GM18502 (cell line): ENCODE data around the gene CSPG4.
"Not testable (repeated sequence)": the region's sequence is repeated elsewhere in the genome, so short reads cannot be mapped to it uniquely, and the experiment has no call there.

Experiments used
- ATAC-seq: cut with Tn5 transposase; IDR thresholded peaks from one replicate; pipeline ENCODE4 v1.9.1; 2021; ENCODE audit warnings: mild to moderate bottlenecking; ENCODE audit not compliant: unreplicated experiment, poor library complexity

CSPG4 gene

DNA sequence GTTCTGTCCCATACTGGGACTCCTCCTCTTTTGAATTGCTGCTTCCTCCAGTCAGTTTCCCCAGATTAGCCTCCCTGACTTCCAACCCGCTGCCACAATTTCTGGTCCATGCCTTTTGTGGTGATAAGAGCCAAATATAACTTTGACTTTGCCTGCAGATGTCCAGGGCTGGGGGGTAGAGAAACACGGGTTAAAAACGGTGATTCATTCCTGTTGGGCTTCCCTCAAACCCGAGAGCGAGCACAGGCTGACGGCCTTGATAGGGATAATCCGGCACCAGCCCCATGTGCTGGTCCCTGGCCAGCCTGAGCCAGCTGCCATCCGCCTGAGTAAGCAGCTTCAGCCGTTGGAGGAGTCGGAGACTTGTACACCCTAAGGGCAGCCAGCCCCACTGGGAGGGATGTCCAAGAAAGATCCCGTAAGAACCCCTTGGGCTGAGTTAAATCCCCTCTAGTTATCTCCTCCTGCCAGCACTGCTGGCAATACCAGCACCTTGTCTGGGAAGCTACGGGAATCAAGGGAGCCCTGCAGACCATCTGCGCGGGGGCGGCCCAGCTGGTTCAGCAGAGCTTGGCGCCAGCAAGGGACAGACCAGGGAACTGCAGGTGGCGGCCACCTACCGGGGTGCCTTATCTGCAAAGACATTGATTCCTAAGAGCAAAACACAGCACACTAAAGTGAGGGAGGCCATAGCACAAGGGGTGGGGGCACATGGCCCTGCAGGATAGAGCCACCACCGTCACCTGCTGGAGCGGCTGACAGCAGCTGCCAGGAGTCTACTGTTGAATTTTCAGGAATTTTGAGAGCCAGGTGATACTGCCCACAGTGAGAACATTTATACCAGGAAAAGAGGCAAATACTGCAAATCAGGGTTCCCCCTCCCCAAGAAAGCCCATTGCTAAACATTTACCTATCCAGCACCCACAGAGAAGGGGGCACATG is 18.1 kb downstream of the CSPG4 start:
- no peak for ATAC-seq

DNA sequence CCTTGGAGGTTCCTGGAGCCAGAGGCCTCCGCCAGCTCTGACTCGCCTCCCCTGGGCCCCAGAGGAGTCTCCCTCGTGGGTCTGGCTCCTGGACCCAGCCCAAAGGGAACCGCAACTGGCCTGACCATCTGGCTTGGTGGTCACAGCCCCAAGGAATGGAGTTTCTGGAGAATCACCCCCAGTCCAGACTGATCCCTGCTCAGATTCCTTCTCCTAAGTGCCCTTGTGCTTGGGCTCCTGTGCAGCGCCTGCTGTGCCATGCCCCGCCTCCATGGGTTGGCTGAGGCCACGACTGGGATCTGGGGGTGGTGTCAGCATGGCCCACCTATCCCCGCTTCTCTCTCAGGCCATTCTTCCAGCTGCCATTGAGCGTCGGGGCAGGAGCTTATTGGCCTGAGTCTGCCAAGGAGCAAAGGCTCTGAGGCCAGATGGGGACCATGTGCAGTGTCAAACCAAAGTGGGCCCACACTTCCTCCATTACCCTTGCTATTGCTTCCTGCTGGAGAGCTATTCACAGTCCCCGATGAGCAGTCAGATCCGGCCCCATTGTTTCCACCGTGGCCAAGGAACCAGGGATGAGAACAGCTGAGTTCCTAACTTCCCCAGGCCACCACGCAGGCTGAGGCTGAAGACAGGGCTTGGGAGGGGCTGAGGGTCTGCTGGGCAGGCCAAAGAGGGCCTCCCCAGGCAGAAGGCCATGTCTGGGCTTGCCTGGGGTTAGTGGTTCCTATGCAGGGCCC is 19.0 kb downstream of the CSPG4 start:
- ATAC-seq: no peak

DNA sequence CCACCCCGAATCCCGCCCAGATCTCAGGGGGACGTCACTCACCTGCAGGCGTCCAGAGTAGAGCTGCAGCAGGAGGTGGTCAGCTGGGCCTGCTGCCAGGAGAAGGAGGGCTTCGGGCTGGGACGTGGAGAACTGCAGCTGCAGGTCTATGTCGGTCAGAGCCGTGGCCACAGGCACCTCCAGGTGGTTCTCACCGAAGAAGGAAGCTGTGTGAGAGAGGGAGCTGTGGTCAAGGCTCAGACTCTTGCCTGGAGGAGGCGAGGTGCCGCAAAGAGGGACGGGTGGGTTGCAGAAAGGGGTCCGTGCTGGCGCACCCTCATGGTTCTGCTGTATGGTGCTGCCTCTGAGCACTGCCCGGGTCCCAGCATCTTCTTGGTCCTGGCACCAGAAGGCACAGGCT is 19.6 kb downstream of the CSPG4 start:
- ATAC-seq: not testable (repeated sequence)

- ATAC-seq: not testable (repeated sequence)
Observed at GRCh38 chr15:75692311-75692710, 20.3 kb downstream of the CSPG4 start.

- not testable (repeated sequence) for ATAC-seq
Observed at GRCh38 chr15:75689429-75689828, 23.2 kb downstream of the CSPG4 start.

GRCh38 chr15:75688831-75689230 is 23.8 kb downstream of the CSPG4 start:
- ATAC-seq: no peak

DNA sequence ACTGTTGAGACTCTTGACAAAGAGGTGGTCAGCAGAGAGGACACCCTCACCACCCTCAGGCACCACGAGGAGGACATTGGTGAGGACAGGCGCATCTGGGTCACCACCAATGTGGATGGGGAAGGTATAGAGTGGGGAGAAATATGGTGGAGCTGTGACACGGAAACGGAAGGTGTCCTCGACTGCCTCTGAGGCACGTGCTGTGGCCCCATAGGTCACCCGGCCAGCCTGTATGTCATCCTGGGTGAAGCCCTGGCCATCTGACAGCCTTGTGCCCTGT is 24.4 kb downstream of the CSPG4 start:
- ATAC-seq: no peak

GRCh38 chr15:75687486-75688277 is 25.0 kb downstream of the CSPG4 start:
- ATAC-seq: no peak

- ATAC-seq: not testable (repeated sequence)
Observed at GRCh38 chr15:75686212-75686642, 26.4 kb downstream of the CSPG4 start.

DNA sequence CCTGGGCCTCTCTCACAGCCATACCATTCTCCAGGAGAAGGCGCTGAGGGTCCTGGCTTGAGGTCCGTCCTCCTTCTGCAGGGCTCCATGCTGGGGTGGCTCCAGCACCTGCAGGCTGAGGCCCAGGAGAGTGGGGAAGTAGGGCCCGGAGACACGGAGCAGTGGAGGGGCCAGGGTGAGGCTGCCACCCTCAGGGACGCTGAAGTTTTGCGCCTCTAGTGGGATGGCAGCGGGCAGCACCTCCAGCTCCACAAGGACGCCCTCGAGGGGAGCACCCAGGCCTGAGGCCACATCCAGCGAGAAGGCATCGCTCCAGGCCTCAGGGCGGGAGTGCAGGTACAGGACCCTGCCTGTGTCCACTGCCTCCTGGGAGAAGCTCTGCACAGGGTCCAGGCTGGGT is 27.5 kb downstream of the CSPG4 start:
- no peak for ATAC-seq

DNA sequence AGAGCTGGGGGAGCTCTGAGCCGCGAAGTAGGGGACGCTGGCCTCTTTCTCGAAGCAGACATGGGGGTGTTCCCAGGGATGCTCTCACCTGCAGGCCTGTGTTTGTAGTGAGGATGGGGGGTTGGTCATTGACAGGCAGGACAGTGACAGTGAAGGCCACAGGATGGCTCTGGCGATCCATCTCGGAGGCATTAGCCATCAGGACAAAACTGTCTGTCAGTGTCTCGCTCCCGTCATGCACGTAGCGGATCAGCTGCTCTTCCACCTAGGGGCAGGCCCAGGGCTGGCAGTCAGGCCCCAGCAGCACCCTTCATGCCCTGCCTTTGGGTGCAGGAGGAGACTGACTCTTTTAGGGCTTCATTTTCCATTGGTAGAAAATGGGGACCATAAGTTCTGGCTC is 28.0 kb downstream of the CSPG4 start:
- no peak for ATAC-seq

- ATAC-seq: not testable (repeated sequence)
Observed at GRCh38 chr15:75683646-75684312, 28.9 kb downstream of the CSPG4 start.

DNA sequence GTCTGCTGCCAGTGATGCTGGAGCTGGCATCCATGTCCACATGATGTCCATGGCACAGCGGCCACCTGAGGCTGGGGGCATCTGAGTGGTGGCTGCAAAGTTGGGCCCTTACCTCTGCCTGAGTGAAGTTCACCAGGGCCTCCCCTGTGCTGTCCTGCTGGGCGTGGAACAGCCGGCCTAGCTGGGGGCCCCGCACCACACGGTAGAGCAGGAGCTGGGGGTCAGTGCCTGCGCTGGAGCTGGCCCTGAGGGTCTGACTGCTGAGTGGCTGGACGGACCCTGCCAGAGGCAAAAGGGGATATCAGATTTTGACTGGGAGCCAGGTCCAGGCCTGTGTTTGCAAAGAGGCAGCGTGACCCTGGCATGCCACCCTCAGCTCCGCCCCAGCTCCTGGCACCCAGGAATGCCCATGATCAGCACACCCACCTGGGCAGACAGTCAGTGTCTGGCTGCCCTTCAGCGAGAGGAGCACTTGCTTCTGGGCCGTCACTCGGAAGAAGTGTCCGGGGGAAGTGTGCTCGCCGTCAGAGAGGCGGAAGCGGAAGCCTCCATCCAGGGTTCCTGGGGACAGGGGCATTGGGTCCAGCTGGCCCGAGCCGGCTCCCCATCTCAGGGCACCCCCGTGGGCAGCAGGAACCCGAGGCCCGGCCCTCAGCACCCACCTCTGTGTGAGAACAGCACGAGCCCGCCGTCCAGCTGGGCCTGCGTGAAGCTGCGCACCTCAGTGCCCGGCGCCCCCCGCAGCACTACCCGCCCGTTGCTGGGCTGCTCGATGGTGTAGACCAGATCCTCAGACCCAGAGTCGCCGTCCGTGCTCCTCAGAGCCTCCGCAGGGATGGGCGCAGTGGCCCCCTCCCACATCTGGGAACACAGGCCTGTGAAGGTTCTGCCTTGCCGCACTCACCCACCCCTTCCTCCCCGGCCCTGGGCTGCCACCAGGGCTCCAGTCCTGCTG is 30.2 kb downstream of the CSPG4 start:
- no peak for ATAC-seq

GRCh38 chr15:75680007-75680789 is 32.5 kb downstream of the CSPG4 start:
- no peak for ATAC-seq

DNA sequence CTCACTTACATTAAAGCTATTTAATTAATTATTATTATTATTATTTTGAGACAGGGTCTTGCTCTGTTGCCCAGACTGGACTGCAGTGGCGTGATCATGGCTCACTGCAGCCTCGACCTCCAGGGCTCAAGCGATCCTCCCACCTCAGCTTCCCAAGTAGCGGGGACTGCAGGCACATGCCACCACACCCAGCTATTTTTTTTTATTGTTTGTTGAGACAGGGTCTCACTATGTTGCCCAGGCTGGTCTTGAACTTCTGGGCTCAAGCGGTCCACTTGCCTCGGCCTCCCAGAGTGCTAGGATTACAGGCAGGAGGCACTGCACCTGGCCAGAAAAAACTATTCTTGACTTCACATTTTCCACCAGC is 34.3 kb downstream of the CSPG4 start:
- ATAC-seq: not testable (repeated sequence)

- no peak for ATAC-seq
Observed at GRCh38 chr15:75677465-75678323, 35.0 kb downstream of the CSPG4 start.

DNA sequence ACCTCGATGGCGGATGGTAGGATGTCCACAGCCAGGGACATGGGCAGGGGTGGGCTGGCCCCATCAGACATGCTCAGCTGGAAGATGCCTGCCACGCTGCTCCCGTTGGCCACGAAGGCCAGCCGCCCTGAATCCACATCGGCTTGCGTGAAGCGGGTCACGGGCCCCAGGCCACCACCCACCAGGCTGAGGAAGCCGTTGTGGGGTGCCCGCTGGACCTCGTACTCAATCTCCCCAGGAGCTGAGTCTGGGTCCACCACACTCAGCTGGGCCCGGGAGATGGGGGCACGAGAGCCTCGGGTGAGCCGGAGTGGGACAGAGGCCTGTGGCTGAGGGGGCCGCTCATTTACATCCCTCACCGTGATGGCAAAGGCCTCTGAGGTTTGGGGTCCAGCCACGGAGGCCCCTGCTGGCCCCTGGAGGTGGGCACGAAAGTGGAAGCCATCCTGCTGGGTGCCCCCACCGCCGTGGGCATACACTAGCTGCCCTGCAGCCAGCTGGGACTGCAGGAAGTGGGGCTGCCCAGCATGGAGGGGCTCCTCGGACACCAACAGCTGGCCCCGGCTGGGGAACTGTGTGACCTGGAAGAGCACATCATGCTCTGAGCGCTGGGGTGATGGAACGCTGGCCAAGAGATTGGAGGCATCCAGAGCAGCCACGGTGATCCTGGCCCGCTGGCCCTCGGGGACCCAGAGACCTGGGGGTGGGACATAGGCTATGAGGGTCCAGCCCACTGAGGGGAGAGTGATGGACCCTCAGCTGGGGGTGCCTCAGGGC is 35.8 kb downstream of the CSPG4 start:
- no peak for ATAC-seq
